ENCODE results near the gene LSAMP. TPM values are rescaled to one million over a fixed set of nuclear protein-coding genes. Genes with fewer than 3 reads are reported as not detected.
"Not testable (repeated sequence)": the region's sequence is repeated elsewhere in the genome, so short reads cannot be mapped to it uniquely, and the experiment has no call there.

LSAMP gene
- polyA plus RNA-seq, 1 experiment: 2.7 TPM

GRCh38 chr3:115845986-115846385, 599.3 kb downstream of the LSAMP start:
- DNase-seq (ENCODE audit: low read depth): no peak
- TF ChIP-seq, protein P1, sequence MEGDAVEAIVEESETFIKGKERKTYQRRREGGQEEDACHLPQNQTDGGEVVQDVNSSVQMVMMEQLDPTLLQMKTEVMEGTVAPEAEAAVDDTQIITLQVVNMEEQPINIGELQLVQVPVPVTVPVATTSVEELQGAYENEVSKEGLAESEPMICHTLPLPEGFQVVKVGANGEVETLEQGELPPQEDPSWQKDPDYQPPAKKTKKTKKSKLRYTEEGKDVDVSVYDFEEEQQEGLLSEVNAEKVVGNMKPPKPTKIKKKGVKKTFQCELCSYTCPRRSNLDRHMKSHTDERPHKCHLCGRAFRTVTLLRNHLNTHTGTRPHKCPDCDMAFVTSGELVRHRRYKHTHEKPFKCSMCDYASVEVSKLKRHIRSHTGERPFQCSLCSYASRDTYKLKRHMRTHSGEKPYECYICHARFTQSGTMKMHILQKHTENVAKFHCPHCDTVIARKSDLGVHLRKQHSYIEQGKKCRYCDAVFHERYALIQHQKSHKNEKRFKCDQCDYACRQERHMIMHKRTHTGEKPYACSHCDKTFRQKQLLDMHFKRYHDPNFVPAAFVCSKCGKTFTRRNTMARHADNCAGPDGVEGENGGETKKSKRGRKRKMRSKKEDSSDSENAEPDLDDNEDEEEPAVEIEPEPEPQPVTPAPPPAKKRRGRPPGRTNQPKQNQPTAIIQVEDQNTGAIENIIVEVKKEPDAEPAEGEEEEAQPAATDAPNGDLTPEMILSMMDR (IDR thresholded peaks at IDR 0.05; ENCODE audit: insufficient read depth, low read depth, low read length): no peak
- no peak overlapping the region for H3K4me3 ChIP-seq (ENCODE audit: low read depth, low read length)
- no peaks in the 10 kb centered on the region for H3K27me3 ChIP-seq (ENCODE audit: control insufficient read depth, insufficient read depth, low read length)
- POLR2A ChIA-PET: interaction anchor here (0.6 kb wide), 1 partner anchor 1354 kb away, joined by 5 read pairs; no protein-coding TSS in a partner anchor
- H3K36me3 ChIP-seq (ENCODE audit: control insufficient read depth, insufficient read depth, low read length): no peaks in the 10 kb centered on the region
- CTCF ChIA-PET: interaction anchor here (3.3 kb wide), 1 partner anchor 10 kb away, joined by 17 read pairs; no protein-coding TSS in a partner anchor

DNA sequence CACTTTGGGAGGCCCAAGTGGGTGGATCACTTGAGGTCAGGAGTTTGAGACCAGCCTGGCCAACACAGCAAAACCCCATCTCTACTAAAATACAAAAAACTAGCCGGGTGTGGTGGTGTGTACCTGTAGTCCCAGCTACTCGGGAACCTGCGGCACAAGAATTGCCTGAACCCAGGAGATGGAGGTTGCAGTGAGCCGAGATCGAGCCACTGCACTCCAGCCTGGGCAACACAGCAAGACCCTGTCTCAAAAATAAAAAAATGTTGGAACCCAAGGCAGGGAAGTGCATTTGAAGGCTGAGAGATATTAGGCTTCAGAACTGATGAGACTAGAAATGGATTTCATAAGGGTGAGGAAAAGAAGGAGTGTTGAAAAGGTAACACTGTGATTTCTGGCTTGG, 600.6 kb downstream of the LSAMP start:
- POLR2A ChIA-PET: not testable (repeated sequence)

DNA sequence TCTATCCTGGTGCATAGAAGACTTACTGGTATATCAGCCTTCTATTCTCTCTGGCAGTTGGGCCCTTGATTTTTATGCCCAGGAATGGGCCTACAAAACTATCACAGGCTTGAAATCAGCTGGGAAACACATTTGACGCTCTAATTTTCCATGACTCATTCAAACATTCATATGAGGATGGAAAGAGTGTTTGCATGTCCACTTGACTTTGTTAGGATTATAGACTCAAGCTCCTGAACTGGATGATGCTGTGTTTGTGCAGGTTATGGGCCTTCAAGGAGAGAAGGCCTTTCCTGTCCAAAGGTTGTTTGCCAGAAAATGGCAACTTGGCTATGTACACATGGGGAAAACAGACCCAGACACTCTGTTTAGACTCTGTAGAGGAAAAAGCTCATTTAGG, 602.1 kb downstream of the LSAMP start:
- TF ChIP-seq, protein P1 (IDR thresholded peaks at IDR 0.05; ENCODE audit: insufficient read depth, low read depth, low read length): no peak
- no peaks in the 10 kb centered on the region for H3K27me3 ChIP-seq (ENCODE audit: control insufficient read depth, insufficient read depth, low read length)
- ChIA-PET CTCF (interaction anchor here (0.6 kb wide), 1 partner anchor 19 kb away, joined by 3 read pairs; no protein-coding TSS in a partner anchor), POLR2A (no interaction called here)
- H3K4me3 ChIP-seq (ENCODE audit: low read depth, low read length): no peak overlapping the region
- no peaks in the 10 kb centered on the region for H3K36me3 ChIP-seq (ENCODE audit: control insufficient read depth, insufficient read depth, low read length)
- DNase-seq (ENCODE audit: low read depth): no peak

More for the DNA sequence above, 600.6 kb downstream of the LSAMP start:
- DNase-seq (ENCODE audit: low read depth); H3K36me3 ChIP-seq (ENCODE audit: control insufficient read depth, insufficient read depth, low read length); H3K4me3 ChIP-seq (ENCODE audit: low read depth, low read length); H3K27me3 ChIP-seq (ENCODE audit: control insufficient read depth, insufficient read depth, low read length): not testable (repeated sequence)
- CTCF ChIA-PET: interaction anchor here (3.3 kb wide), 1 partner anchor 9 kb away, joined by 17 read pairs; no protein-coding TSS in a partner anchor

GRCh38 chr3:115839246-115839645, 606.0 kb downstream of the LSAMP start:
- DNase-seq (ENCODE audit: low read depth): no peak
- ChIA-PET POLR2A (no interaction called here), CTCF (interaction anchor here (0.7 kb wide), 1 partner anchor 410 kb away, joined by 3 read pairs; no protein-coding TSS in a partner anchor)
- H3K4me3 ChIP-seq (ENCODE audit: low read depth, low read length): no peak overlapping the region
- H3K27me3 ChIP-seq (ENCODE audit: control insufficient read depth, insufficient read depth, low read length): no peaks in the 10 kb centered on the region
- TF ChIP-seq, protein P1 (IDR thresholded peaks at IDR 0.05; ENCODE audit: insufficient read depth, low read depth, low read length): no peak
- no peaks in the 10 kb centered on the region for H3K36me3 ChIP-seq (ENCODE audit: control insufficient read depth, insufficient read depth, low read length)

DNA sequence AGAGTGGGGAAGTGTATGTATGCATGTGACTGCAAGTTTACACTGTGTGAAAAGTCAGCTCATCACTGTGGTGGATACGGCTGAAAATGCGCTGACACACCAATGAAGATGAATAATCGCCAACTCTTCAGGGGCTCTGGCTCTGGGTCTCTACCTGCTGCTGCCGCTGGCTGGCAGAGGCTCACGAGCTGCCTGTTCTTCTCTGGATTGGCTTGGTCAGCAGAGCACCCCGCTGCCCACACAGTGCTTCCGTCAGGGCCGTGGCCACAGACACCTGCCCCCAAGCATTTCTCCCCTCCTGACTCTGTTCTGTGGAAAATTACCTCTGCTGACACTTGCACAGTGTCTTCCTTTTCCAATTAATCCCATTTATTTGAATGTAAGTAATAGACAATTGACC, 606.5 kb downstream of the LSAMP start:
- Histone ChIP-seq H3K4me3 (ENCODE audit: low read depth, low read length) (no peak overlapping the region), H3K27me3 (ENCODE audit: control insufficient read depth, insufficient read depth, low read length) (no peaks in the 10 kb centered on the region), H3K36me3 (ENCODE audit: control insufficient read depth, insufficient read depth, low read length) (no peaks in the 10 kb centered on the region)
- CTCF ChIA-PET: interaction anchor here (1.2 to 1.3 kb wide), 2 partner anchors 9 to 17 kb away, joined by 3 to 4 read pairs; no protein-coding TSS in a partner anchor
- POLR2A ChIA-PET: no interaction called here
- no peak for DNase-seq (ENCODE audit: low read depth)
- TF ChIP-seq, protein P1 (IDR thresholded peaks at IDR 0.05; ENCODE audit: insufficient read depth, low read depth, low read length): no peak

DNA sequence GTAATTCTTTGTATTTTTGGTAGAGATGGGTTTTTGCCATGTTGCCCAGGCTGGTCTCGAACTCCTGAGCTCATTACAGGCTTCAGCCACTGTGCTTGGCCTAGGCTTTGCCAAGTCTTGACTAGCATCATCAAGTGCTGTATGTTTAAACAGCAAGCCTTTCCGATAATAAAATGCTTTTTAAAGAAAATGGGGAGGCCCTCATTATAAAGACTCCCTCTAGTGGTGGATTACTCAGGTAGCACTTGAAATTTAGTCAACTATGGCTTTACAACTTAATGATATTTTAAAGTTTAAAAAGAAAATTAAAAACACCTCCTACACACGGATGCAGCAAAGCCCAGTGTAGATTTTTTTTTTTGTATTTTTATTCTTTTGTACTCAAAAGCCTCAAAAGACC, 608.3 kb downstream of the LSAMP start:
- CTCF ChIA-PET: interaction anchor here (0.7 to 2.9 kb wide), 8 partner anchors 9 to 1131 kb away, joined by 3 to 18 read pairs (median 5); no protein-coding TSS in a partner anchor
- TF ChIP-seq, protein P1 (IDR thresholded peaks at IDR 0.05; ENCODE audit: insufficient read depth, low read depth, low read length): peak; percentile 70
- no peaks in the 10 kb centered on the region for H3K27me3 ChIP-seq (ENCODE audit: control insufficient read depth, insufficient read depth, low read length)
- POLR2A ChIA-PET: no interaction called here
- H3K4me3 ChIP-seq (ENCODE audit: low read depth, low read length): no peak overlapping the region
- no peaks in the 10 kb centered on the region for H3K36me3 ChIP-seq (ENCODE audit: control insufficient read depth, insufficient read depth, low read length)
- DNase-seq (ENCODE audit: low read depth): no peak
